ENCODE measurements around the gene INPP4B.

The INPP4B gene

GRCh38 chr4:142416711-142417275 is 429.3 kb downstream of the INPP4B start:
- Histone ChIP-seq H3K4me1 (ENCODE audit: insufficient read depth, low read length, severe bottlenecking) (no peaks in the 10 kb centered on the region), H3K4me3 (ENCODE audit: low read depth, low read length, poor library complexity, severe bottlenecking) (no peak overlapping the region), H3K9me2 (ENCODE audit: low read depth, low read length) (no peaks in the 10 kb centered on the region), H3K9ac (ENCODE audit: low read length) (no peak overlapping the region), H3K27ac (ENCODE audit: low read depth, low read length, poor library complexity, severe bottlenecking) (no peak overlapping the region), H3K27me3 (ENCODE audit: insufficient read depth, low read length) (no peaks in the 10 kb centered on the region), H3K9me3 (ENCODE audit: low read length) (no peaks in the 10 kb centered on the region), H3F3A (ENCODE audit: insufficient read depth, low read length) (no peaks in the 10 kb centered on the region), H4K20me1 (ENCODE audit: insufficient read depth, low read length) (no peaks in the 10 kb centered on the region), H3K4me2 (ENCODE audit: low read length) (no peak overlapping the region), H3K36me3 (ENCODE audit: insufficient read depth, low read length) (no peaks in the 10 kb centered on the region), H2AFZ (ENCODE audit: low read length) (no peak overlapping the region), H3K79me2 (ENCODE audit: insufficient read depth, low read length) (no peaks in the 10 kb centered on the region)
- TF ChIP-seq EZH2 (IDR thresholded peaks at IDR 0.05; ENCODE audit: borderline replicate concordance, low read length) (no peak), CTCF (IDR thresholded peaks at IDR 0.05; ENCODE audit: low read length) (no peak)

- Histone ChIP-seq H2AFZ (ENCODE audit: low read length) (no peak overlapping the region), H3K9ac (ENCODE audit: low read length) (no peak overlapping the region), H3K4me1 (ENCODE audit: insufficient read depth, low read length, severe bottlenecking) (no peaks in the 10 kb centered on the region), H3K27ac (ENCODE audit: low read depth, low read length, poor library complexity, severe bottlenecking) (no peak overlapping the region), H3F3A (ENCODE audit: insufficient read depth, low read length) (no peaks in the 10 kb centered on the region), H3K36me3 (ENCODE audit: insufficient read depth, low read length) (no peaks in the 10 kb centered on the region), H3K9me2 (ENCODE audit: low read depth, low read length) (no peaks in the 10 kb centered on the region), H3K4me2 (ENCODE audit: low read length) (no peak overlapping the region), H3K4me3 (ENCODE audit: low read depth, low read length, poor library complexity, severe bottlenecking) (no peak overlapping the region), H3K79me2 (ENCODE audit: insufficient read depth, low read length) (no peaks in the 10 kb centered on the region), H4K20me1 (ENCODE audit: insufficient read depth, low read length) (no peaks in the 10 kb centered on the region), H3K27me3 (ENCODE audit: insufficient read depth, low read length) (no peaks in the 10 kb centered on the region), H3K9me3 (ENCODE audit: low read length) (no peaks in the 10 kb centered on the region)
- no peak for TF ChIP-seq EZH2 (IDR thresholded peaks at IDR 0.05; ENCODE audit: borderline replicate concordance, low read length)
- TF ChIP-seq CTCF (IDR thresholded peaks at IDR 0.05; ENCODE audit: low read length), result no peak
These were observed 430.0 kb downstream of the INPP4B start for GRCh38 chr4:142416121-142416520.

GRCh38 chr4:142414366-142414990 is 431.6 kb downstream of the INPP4B start:
- Histone ChIP-seq H3K4me2 (ENCODE audit: low read length) (no peak overlapping the region), H3K36me3 (ENCODE audit: insufficient read depth, low read length) (no peaks in the 10 kb centered on the region), H3K9ac (ENCODE audit: low read length) (no peak overlapping the region), H3F3A (ENCODE audit: insufficient read depth, low read length) (no peaks in the 10 kb centered on the region), H3K4me1 (ENCODE audit: insufficient read depth, low read length, severe bottlenecking) (no peaks in the 10 kb centered on the region), H3K9me2 (ENCODE audit: low read depth, low read length) (no peaks in the 10 kb centered on the region), H4K20me1 (ENCODE audit: insufficient read depth, low read length) (no peaks in the 10 kb centered on the region), H3K79me2 (ENCODE audit: insufficient read depth, low read length) (no peaks in the 10 kb centered on the region), H3K4me3 (ENCODE audit: low read depth, low read length, poor library complexity, severe bottlenecking) (no peak overlapping the region), H2AFZ (ENCODE audit: low read length) (no peak overlapping the region), H3K9me3 (ENCODE audit: low read length) (no peaks in the 10 kb centered on the region), H3K27ac (ENCODE audit: low read depth, low read length, poor library complexity, severe bottlenecking) (no peak overlapping the region), H3K27me3 (ENCODE audit: insufficient read depth, low read length) (no peaks in the 10 kb centered on the region)
- TF ChIP-seq CTCF (IDR thresholded peaks at IDR 0.05; ENCODE audit: low read length), result no peak
- no peak for TF ChIP-seq EZH2 (IDR thresholded peaks at IDR 0.05; ENCODE audit: borderline replicate concordance, low read length)
